Retina (tissue), 1 donor: ENCODE data around the gene PIR.

ENCODE experiments used
- DNase-seq: peaks from one replicate; pipeline ENCODE4 v3.0.0-alpha.2; 2016

PIR gene

DNA sequence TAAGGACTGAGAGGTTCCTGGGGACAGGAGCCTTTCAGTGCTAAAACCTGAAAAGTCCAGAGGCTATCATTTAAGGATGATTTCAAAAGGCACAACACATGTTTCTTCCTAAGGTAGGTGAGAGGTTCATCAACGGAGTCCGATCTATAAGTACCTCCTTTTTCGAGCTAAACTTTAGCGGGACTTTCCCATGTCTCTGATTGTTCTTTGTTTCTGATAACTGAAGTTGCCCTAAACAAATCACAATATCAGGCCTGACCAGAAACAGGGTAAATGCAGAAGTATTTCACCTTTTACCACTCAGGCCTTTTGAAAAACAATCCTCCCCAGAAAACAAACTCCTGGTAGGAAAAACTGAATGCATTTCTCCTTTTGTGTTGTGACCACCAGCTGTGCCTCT lies 17.6 kb downstream of the PIR start:
- no peak for DNase-seq

DNA sequence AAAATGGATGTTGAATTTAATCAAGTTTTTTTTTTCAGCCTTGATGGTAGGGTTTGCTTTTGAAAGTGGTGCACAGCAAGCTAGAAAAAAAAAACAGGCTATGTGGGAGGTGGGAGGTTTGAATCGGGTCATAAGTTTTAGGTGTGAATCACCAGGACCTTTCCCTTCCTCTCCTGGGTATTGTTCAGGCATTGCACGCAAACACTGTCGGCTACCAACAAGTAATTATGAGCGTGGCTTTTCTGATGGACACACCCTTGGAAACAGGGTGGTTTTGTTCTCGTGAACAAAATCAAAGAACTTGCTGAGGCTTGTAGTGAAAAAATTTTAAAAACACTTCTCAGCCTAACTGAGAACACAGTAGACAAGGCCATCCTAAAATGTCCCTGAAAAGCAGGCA lies 18.1 kb downstream of the PIR start:
- DNase-seq, result no peak

DNA sequence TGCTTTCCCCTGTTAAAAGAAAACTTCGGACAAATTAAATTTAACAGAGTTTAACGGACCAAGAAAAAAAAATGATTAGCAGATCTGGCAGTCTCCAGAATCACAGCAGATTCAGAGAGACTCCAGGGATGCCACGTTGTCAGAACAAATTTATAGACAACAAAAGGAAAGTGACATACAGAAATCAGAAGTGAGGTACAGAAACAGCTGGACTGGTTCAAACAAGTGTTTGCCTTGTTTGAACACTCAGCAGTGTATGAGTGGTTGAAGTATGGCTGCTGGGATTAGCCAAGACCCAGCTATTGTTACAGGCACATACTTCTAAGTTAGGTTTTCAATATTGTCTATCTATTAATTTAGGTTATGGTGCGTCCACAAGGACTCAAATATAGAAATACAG lies 19.1 kb downstream of the PIR start:
- DNase-seq, result peak; percentile 41

DNA sequence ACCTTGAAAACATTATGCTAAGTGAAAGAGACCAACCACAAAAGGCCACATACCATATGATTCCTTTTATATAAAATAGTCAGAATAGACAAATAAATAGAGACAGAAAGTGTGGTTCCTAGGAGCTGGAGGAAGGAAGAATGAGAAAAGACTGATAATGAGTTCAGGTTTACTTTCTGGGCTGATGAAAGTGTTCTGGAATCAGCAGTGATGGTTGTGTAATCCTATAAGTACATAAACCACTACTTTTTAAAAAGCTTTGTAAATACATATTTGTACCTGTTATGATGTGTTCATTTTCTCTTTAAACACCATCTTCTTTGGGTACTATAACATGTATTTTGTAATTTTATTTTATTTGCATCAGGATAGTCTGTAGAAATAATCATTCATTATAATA lies 20.6 kb downstream of the PIR start:
- DNase-seq, result no peak

DNA sequence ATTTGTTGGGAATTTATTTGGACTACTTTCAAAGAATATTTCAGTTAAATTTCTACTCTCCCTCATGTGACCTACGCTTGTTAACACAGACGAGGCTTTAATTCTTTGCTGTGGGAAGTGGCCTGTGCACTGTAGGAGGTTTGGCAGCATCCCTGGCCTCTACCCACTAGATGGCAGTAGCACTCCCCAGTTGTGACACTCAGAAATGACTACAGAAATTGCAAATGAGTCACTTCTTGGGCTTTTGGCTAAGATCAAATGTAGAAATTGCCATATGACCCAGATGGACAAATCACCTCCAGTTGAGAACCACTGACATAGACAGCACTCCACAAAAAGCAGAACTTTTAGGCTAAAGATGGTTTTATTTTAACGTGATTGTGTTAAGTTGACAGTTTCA lies 22.1 kb downstream of the PIR start:
- peak; percentile 63 for DNase-seq

DNA sequence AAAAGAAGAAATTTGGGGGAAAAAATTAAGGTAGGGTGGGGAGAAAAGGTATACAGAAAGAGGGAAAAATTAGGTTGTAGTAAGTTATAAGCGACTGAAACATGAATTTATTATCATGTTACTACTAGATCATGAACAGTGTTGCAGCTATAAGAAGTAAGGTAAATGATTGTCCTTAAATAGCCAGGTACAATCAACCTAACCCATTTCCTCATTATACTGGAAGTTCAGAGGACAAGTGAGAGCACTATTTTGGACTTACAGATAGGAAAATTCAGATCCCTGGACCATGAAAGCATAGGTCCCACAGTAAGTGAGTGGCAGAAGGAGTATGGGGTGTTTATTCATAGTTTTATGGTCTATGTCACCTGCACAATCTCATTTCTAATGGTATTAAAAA lies 23.5 kb downstream of the PIR start:
- DNase-seq, result no peak

DNA sequence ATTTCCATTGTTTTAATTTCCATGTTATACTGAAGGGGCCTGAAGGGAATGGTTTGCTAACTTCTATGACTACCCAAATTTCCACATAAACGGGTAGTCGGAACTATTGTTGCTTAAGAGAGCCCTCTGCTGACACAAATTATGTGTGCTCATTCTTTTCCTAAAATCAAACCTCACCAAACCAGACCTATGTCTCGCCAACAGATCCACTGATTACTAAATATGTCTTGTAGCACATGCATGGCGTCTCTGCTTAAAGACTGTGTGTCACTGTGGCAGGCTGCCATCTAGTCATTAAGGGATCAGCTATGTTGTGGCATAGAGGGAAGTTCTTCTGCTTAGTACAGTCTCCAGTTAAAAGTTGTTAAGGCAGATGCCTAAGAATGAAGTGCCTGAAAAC lies 25.1 kb downstream of the PIR start:
- peak; percentile 49 for DNase-seq

DNA sequence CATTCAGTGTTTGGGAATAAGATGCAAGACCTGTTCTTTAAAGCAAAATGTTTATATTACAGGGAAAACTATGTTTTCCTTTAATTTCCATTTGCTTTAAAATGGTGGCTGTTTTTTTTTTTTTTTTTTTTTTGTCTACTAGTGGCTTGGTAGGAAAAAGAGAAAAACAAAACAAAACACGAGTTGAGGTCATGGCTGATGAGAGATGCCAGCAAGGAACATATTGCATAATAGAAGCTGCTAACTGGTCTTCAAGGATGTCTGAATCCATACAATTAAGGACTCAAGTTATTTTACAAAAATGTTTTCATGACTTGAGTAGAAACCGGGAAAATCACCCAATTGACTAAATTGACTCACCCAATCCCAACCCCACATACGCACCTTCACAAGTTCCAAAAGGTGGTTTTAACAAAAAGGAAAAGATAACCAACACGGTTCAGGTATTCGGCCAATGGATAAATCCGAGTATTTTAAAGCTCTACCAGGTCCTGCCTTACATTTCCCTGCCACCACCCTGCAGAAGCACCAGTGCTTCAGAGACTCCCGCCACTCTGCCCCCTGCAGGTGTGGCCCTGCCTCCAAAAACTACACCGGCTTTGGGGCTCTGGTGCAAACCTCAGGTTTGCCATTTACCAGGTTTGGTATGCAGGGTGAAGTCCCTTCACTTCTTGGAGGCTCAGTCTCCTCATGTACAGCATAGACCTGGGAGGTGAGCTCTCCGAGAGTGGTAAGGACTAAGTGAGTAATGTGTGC lies 27.1 kb downstream of the PIR start:
- DNase-seq, result no peak

DNA sequence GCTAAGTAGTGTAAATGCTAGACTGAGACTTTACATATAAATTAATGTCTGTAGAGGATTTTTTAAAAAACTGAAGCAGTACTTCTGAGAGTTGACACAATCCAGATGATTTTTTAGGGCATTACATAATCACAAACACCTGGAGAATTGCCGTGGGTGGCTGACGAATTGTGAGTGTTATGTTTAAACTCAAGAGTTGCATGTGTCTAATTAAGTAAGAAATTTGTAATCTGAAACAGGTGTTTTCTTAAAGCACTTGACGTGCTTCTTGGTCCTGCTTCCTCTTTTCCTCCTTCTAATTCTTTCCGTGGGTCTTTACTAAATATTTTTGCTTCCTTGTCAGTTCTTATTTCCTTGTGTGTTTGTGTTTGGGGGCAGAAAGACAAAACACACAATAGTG lies 27.8 kb downstream of the PIR start:
- DNase-seq, result no peak

DNA sequence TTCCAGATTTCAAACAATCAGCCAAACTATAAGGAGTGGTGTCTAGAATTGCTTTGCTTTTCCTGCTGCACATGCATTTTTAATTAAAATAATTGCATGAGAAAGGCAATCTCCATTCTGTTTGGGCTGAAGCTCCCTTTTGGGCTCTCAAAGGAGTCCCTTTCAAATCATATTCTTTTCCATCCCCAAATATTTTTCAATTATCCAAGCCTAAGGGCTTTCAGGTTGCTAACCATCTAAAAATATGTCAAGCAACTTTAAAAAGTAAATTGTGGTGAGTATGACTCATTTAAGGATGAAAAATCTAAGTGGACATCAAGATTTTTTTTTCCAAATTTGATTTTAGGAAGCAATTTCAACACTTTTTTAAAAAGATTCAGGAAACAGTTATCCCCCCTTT lies 28.4 kb downstream of the PIR start:
- DNase-seq, result no peak

DNA sequence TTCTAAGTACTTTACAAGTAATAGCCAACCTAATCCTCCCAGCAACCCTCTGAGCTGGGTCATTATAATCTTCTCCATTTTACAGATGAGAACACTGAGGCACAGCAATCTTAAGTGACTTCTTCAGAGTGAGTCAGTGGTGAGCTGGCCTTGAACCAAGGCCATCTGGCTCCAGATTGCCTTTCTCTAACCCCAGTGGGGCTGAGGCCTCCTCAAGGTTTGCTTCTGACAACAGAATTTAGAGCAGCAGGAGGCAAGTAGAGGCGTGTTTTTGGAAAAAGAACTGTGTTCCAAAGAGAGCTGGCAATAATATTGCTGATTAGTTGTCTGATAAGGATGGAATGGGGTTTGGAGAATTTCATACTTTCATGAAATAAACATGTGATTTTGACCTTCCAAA lies 41.2 kb downstream of the PIR start:
- no peak for DNase-seq

DNA sequence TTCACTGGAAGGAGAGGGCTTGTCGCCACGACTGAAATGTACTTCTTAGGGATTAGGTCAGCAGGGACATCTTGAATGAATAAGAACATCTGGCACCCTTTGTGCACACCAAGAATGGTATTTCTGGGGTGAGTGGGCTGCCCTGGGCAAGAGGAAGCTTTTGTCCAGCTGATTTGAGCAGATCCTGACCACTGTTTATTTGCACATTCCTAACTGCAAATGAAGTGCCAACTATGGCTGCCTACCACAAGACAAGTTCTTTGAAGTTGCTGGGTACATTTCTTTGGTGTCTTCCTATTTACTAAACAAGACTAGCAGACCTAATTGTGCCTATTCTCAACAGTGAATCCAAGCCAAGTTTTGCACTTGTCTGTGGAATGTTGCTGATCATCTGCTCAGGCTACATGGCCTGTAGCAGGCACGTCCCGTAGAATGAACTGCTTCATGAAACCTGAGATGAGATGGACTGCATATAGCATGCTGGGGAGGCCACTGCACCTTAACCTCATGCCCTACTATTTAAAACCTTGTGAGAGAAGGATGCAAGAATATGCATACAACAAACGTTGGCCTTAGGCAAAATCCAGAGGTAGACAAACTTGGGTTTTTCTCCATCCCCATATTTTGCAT lies 45.0 kb downstream of the PIR start:
- no peak for DNase-seq

DNA sequence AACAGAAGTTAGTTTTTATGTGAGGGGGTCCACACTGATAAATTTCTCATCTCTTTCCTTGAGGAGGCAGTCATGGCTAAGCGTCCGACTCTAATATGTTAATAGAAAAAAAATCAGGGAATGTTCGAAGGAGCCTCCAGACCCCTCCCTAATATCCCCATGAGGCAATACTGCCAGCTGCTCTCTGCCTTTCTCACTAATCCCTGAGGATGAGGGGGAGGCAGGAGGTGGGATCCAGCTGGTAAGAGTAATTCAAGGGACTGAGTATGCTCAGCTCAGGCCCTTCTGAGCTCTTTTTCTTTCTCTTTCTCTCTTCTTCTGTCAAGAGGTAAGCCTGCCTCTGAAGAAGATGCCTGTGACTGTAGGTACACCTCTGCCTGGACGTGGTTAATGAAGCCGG lies 51.7 kb downstream of the PIR start:
- DNase-seq, result peak; percentile 25

DNA sequence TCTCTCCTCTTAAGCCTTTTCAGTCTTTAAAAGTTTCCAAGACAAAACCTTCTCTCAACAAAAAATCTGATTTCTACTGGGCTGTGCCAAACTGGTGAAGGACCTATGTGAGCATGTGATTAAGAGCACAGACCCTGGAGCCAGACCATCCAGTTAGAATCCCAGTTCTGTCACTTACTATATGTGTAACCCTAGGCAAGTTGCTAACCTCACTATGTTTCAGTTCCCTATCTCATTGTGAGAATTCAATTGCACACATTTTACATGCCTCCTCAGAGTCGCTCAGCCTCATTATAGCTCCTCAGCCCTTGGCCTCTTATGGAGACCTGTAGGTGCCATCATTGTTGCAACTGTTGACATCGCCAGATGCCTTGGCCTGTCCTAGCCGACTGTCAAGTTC lies 54.8 kb downstream of the PIR start:
- no peak for DNase-seq

DNA sequence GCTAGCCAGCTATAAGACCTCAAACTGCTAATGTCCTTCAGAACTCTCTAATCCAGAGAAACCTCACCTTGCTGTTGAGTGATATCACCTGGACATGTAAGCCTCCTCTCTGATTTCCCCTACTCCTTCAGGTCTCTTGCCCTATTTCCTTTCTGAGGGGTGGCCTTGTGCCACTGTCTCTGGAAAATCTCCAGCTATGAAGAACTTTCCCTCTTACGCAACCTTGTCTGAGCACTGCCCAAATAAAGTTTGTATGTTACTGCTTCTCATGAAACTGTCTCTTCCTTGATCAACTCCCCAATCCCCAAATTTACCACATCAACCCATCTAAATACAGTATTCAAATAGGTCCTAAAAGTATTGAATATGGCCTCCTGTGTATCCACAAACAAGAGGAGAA lies 55.4 kb downstream of the PIR start:
- DNase-seq, result no peak

DNA sequence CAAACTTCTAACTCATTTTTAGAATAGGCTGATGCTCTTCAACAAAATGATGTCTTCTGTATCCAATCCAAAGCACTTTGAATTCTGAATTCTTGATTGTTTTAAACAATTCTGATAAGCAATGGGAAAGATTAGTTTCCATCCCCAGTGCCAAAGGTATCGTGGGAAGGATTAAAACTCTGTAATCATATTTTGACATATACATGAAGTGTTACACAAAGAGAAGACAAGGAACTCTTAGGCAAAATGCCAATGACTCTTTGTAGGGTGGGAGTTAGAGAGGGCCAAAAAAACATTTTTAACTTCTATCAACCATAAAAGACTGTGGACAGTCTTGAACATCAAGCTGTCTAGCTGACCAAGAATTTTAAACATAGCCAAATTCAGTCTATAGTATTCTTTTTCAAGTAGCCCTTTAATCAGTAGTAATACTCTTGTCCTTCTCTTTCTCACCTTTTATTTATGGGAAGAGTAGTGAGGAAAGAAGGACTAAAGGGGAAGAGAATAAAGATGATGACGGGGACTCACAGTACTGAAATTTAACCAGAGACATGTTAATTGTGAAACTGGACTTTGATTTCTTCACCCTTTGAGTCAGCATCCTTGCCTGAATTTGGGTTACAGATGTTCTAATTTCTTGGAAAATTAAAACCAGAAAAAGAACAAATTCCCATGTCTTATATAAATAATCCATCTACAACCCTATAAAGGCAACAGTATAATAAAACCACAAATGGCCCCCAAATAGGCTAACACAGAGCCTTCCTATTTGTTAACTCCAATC lies 57.1 kb downstream of the PIR start:
- no peak for DNase-seq

DNA sequence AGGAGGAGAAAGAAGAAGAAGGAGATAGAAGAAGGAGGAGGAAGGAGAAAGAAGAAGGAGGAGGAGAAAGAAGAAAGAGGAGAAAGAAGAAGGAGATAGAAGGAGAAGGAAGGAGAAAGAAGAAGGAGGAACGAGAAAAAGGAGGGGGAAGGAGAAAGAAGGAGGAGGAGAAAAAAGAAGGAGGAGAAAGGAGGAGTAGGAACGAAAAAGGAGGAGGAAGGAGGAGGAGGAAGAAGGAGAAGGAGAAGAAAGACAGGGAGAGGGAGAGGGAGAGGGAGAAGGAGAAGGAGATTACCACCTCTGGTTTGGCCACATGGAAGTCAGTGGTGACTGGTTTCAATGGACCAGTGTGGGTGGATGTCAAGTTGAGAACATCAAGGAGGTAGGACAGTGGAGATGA lies 58.9 kb downstream of the PIR start:
- no peak for DNase-seq

DNA sequence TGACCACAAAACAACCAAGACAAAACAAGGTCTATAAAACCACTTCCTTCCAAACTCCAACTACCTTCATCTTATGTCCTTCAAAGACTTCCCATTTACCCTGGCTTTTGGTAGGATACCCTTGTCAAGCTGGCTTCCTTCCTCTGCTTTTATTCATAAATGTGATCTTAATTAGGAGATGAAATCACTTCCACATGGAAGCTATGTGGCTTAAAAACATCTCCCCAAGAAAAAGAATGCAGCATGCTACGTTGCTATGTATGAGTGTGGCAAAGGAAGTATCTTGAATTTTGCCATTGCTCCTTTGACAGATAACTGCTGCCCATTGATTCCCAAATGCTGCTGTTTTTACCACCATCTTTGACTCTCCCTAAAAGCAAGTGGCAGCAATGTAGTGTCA lies 62.5 kb downstream of the PIR start:
- no peak for DNase-seq

DNA sequence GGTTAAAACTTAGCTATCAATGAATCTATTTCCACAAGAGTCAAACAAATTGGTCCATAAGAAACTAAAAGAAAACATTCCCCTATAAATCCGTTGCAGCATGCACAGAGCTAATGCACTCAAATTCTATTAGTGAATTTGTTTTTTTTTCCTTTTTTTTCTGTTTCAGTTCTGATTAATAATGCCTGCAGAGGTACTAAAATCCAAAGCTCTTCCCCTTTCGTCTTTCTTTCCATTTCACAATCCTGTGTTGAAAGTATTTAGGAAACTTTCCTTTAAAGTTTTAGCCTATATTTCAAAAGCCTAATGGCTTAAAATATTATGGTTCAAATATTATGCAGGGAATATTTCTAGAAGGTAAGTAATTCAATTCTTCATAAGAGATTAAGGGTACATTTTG lies 63.1 kb downstream of the PIR start:
- DNase-seq, result no peak

DNA sequence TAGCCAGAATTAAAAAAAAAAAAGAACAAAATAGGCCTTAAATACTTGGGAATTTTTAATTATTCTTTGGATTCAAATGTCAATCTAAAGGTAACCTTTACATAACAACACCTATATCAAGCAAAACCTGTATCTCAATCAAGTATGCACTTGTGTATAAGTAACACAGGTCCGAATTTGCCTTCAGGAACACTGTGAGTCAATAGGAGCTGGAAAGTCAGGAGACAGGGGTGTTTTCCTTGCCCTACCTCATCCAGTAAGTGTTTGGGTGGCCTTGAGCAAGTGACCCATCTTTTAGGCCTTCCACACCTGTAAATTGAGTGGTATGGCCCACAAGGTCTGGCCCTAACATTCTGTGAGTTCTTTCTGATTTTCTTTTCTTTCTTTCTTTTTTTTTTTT lies 68.1 kb downstream of the PIR start:
- no peak for DNase-seq

DNA sequence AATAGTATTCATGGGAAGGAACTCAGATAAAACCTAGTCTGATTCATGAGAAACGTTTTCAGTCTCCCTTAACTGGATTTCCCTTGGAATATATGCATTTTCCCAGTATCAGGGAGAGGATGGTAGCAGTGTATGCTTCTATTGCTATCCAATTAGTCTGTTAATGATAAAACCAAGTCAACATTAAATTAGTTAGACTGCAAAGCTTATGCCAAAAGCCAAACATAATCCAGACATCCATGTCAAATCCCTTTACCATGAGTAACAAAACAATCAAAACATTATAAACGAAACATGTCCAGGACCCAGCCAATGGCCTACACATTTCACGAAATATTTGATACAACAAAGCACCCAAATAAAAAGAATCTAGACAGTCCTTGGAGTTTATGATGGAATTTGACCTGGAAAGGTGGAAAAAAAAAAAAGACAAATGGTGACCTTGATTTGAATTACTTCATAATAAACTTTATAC lies 74.4 kb downstream of the PIR start:
- no peak for DNase-seq

DNA sequence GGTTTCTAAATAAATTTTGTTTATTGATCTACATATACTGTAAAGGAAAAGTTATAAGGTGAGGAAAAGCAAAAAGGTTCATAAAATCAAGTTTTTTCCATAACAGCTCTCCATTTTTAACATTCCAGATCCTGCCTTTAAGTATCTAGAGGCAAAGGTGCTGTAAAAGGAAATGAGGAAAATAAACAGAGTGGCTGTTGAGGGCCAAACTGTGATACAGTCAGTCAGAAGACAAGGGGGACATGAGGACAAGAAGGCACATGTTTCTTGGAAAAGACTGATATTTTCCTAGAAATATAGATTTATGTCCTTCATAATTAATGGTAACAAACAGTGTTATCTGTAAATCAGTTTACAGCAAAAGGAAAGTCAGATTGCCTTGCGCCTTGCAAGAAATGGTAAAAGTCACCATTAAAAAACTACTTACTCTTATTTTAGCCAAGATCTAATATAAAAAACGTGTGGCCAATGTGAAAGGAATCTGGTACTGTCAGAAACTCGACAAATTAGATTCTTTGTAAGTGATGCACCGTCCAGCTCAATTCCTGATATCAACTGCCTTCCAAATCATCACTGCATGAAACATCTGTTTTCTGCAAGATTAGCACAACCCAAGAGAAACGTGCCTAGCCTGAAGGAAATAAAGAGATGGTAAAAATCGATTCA lies 75.0 kb downstream of the PIR start:
- no peak for DNase-seq
